ENCODE results near the gene MRPL20. TPM values are rescaled to one million over a fixed set of nuclear protein-coding genes. Genes with fewer than 3 reads are reported as not detected.
"Not testable (repeated sequence)": the region's sequence is repeated elsewhere in the genome, so short reads cannot be mapped to it uniquely, and the experiment has no call there.

MRPL20 gene
- total RNA-seq, 1 experiment from 2014 or later, result 112 TPM

GRCh38 chr1:1430114-1430982 is 23.3 kb upstream of the MRPL20 start:
- no peak for DNase-seq (ENCODE audit: low read depth, low spot score)
- in situ Hi-C loops (cut with HindIII; ENCODE audit: low pct_unique_long_range_greater_than_20kb, low sequenced_read_pairs), result no loop called here

GRCh38 chr1:1429671-1430073 is 22.6 kb upstream of the MRPL20 start:
- DNase-seq (ENCODE audit: low read depth, low spot score), result no peak
- in situ Hi-C loops (cut with HindIII; ENCODE audit: low pct_unique_long_range_greater_than_20kb, low sequenced_read_pairs), result no loop called here

- in situ Hi-C loops (cut with HindIII; ENCODE audit: low pct_unique_long_range_greater_than_20kb, low sequenced_read_pairs); DNase-seq (ENCODE audit: low read depth, low spot score): not testable (repeated sequence)
These were observed 21.9 kb upstream of the MRPL20 start for GRCh38 chr1:1428967-1429366.

GRCh38 chr1:1428174-1428573 is 21.1 kb upstream of the MRPL20 start:
- DNase-seq (ENCODE audit: low read depth, low spot score), result no peak
- in situ Hi-C loops (cut with HindIII; ENCODE audit: low pct_unique_long_range_greater_than_20kb, low sequenced_read_pairs), result no loop called here

GRCh38 chr1:1427820-1428148 is 20.7 kb upstream of the MRPL20 start:
- no peak for DNase-seq (ENCODE audit: low read depth, low spot score)
- in situ Hi-C loops (cut with HindIII; ENCODE audit: low pct_unique_long_range_greater_than_20kb, low sequenced_read_pairs), result no loop called here

GRCh38 chr1:1427106-1427819 is 20.2 kb upstream of the MRPL20 start:
- DNase-seq (ENCODE audit: low read depth, low spot score), result no peak
- in situ Hi-C loops (cut with HindIII; ENCODE audit: low pct_unique_long_range_greater_than_20kb, low sequenced_read_pairs), result no loop called here

- no peak for DNase-seq (ENCODE audit: low read depth, low spot score)
- in situ Hi-C loops (cut with HindIII; ENCODE audit: low pct_unique_long_range_greater_than_20kb, low sequenced_read_pairs), result no loop called here
These were observed 19.5 kb upstream of the MRPL20 start for GRCh38 chr1:1426496-1427105.

- in situ Hi-C loops (cut with HindIII; ENCODE audit: low pct_unique_long_range_greater_than_20kb, low sequenced_read_pairs), result no loop called here
- no peak for DNase-seq (ENCODE audit: low read depth, low spot score)
These were observed 18.8 kb upstream of the MRPL20 start for GRCh38 chr1:1425753-1426495.

- in situ Hi-C loops (cut with HindIII; ENCODE audit: low pct_unique_long_range_greater_than_20kb, low sequenced_read_pairs), result no loop called here
- no peak for DNase-seq (ENCODE audit: low read depth, low spot score)
These were observed 18.3 kb upstream of the MRPL20 start for GRCh38 chr1:1425426-1425752.

- no peak for DNase-seq (ENCODE audit: low read depth, low spot score)
- in situ Hi-C loops (cut with HindIII; ENCODE audit: low pct_unique_long_range_greater_than_20kb, low sequenced_read_pairs), result no loop called here
These were observed 17.6 kb upstream of the MRPL20 start for GRCh38 chr1:1424707-1425106.

GRCh38 chr1:1423245-1423597 is 16.1 kb upstream of the MRPL20 start:
- in situ Hi-C loops (cut with HindIII; ENCODE audit: low pct_unique_long_range_greater_than_20kb, low sequenced_read_pairs), result no loop called here

GRCh38 chr1:1422465-1423244 is 15.6 kb upstream of the MRPL20 start:
- in situ Hi-C loops (cut with HindIII; ENCODE audit: low pct_unique_long_range_greater_than_20kb, low sequenced_read_pairs), result no loop called here
- peak; percentile 56 for DNase-seq (ENCODE audit: low read depth, low spot score)

More at GRCh38 chr1:1423245-1423597, 16.1 kb upstream of the MRPL20 start:
- no peak for DNase-seq (ENCODE audit: low read depth, low spot score)

- in situ Hi-C loops (cut with HindIII; ENCODE audit: low pct_unique_long_range_greater_than_20kb, low sequenced_read_pairs), result no loop called here
- no peak for DNase-seq (ENCODE audit: low read depth, low spot score)
These were observed 14.9 kb upstream of the MRPL20 start for GRCh38 chr1:1421907-1422464.

GRCh38 chr1:1421147-1421906 is 14.2 kb upstream of the MRPL20 start, which contains the start of gene ANKRD65:
Gene ANKRD65 (minus strand): TSS chr1:1421276. CDS start chr1:1421005, 271 bp downstream.
- DNase-seq (ENCODE audit: low read depth, low spot score), result no peak
- in situ Hi-C loops (cut with HindIII; ENCODE audit: low pct_unique_long_range_greater_than_20kb, low sequenced_read_pairs), result no loop called here

- in situ Hi-C loops (cut with HindIII; ENCODE audit: low pct_unique_long_range_greater_than_20kb, low sequenced_read_pairs), result no loop called here
- DNase-seq (ENCODE audit: low read depth, low spot score), result no peak
These were observed 13.6 kb upstream of the MRPL20 start for GRCh38 chr1:1420654-1421141.

All from SK-MEL-5 (cell line).